Naive B cell (primary cell): ENCODE data around the gene WNT9A. TPM values are rescaled to one million over a fixed set of nuclear protein-coding genes. Genes with fewer than 3 reads are reported as not detected.

Experiments used
- ATAC-seq, 2 donors: fragments of 150-1000 bp; cut with Tn5 transposase; 2 replicates each; pipeline ENCODE4 v1.10.0; 2021; ENCODE audit warnings: low read depth in 2 of 2, mild to moderate bottlenecking in 2 of 2, moderate library complexity in 2 of 2
- DNase-seq: peaks from one replicate; pipeline ENCODE4 v3.0.0; 2022
- H3K27ac Mint-ChIP-seq, 6 donors: one replicate each; pipeline ENCODE4 v1.8.0; 2020 to 2022; ENCODE audit warnings: mild to moderate bottlenecking in 6 of 6, mixed read lengths in 6 of 6, moderate library complexity in 5 of 6, inconsistent platforms in 2 of 6
- H3K27me3 Mint-ChIP-seq, 3 donors: one replicate each; pipeline ENCODE4 v1.8.0; 2021 to 2022; ENCODE audit warnings: mixed read lengths in 3 of 3, mild to moderate bottlenecking in 1 of 3
- H3K36me3 Mint-ChIP-seq, 2 donors: one replicate each; pipeline ENCODE4 v1.8.0; 2020 to 2022; ENCODE audit warnings: mixed read lengths in 2 of 2, inconsistent platforms in 1 of 2, mild to moderate bottlenecking in 1 of 2
- H3K4me1 Mint-ChIP-seq, 3 donors: one replicate each; pipeline ENCODE4 v1.8.0; 2020 to 2022; ENCODE audit warnings: mixed read lengths in 3 of 3, inconsistent platforms in 1 of 3, mild to moderate bottlenecking in 1 of 3, moderate library complexity in 1 of 3
- H3K4me3 Mint-ChIP-seq, 8 donors: one replicate each; pipeline ENCODE4 v1.8.0; 2020 to 2022; ENCODE audit warnings: mild to moderate bottlenecking in 8 of 8, mixed read lengths in 8 of 8, moderate library complexity in 8 of 8, inconsistent platforms in 2 of 8
- H3K9me3 Mint-ChIP-seq, 7 donors: one replicate each; pipeline ENCODE4 v1.8.0; 2020 to 2022; ENCODE audit warnings: mixed read lengths in 7 of 7, mild to moderate bottlenecking in 5 of 7, inconsistent platforms in 2 of 7, moderate library complexity in 1 of 7
- polyA plus RNA-seq, 6 donors: library from polyadenylated mRNA; unstranded; fragments of 300-500 nt; fragmentation: Illumina TruSeq; gene quantifications; one replicate each; pipeline ENCODE4 v1.2.3, GENCODE V29; 2021; ENCODE audit warnings: low read depth in 6 of 6

WNT9A gene
- polyA plus RNA-seq, 6 donors from 2014 or later, result not detected

GRCh38 chr1:227869279-227869842, 78.4 kb downstream of the WNT9A start:
- ATAC-seq (no peak), DNase-seq (no peak)
- no peaks in the 10 kb centered on the region for H3K36me3 Mint-ChIP-seq
- peaks cover 3 to 18% (median 7%) of the 10 kb centered on the region in 7 donors for H3K9me3 Mint-ChIP-seq
- no peak overlapping the region for H3K27ac Mint-ChIP-seq
- peaks cover 22 to 60% (median 35%) of the 10 kb centered on the region in 3 donors for H3K27me3 Mint-ChIP-seq
- H3K4me3 Mint-ChIP-seq, result no peak overlapping the region
- H3K4me1 Mint-ChIP-seq, result no peaks in the 10 kb centered on the region

Other genes starting within 250 kb of the WNT9A start
- 10 to 100 TPM; 34.3 to 43.1 (median 36.5) TPM for gene JMJD4, start 212.6 kb downstream of the WNT9A start, polyA plus RNA-seq
- 10 to 100 TPM; 30.7 to 45.9 (median 37.9) TPM for gene SNAP47, start 212.5 kb downstream of the WNT9A start, polyA plus RNA-seq
- gene PRSS38, start 132.3 kb downstream of the WNT9A start, polyA plus RNA-seq, result not detected
- gene WNT3A, start 59.1 kb upstream of the WNT9A start, polyA plus RNA-seq, result not detected
- 100 to 1,000 TPM; 412 to 563 (median 456) TPM for gene ARF1, start 134.8 kb upstream of the WNT9A start, polyA plus RNA-seq
- 10 to 100 TPM in 4 of 6 donors, 1 to 10 TPM in 2; 8.7 to 20.1 (median 13.1) TPM for gene C1orf35, start 155.4 kb upstream of the WNT9A start, polyA plus RNA-seq
- gene MRPL55, start 161.4 kb upstream of the WNT9A start, polyA plus RNA-seq, result 100 to 1,000 TPM in 5 of 6 donors, 10 to 100 TPM in 1; 98.2 to 211 (median 121) TPM
- gene GUK1, start 192.3 kb upstream of the WNT9A start, polyA plus RNA-seq, result 100 to 1,000 TPM; 190 to 350 (median 220) TPM
- not detected for gene GJC2, start 202.0 kb upstream of the WNT9A start, polyA plus RNA-seq
- 10 to 100 TPM in 1 of 6 donors, 1 to 10 TPM in 5; 2.0 to 11.7 (median 3.1) TPM for gene IBA57, start 217.9 kb upstream of the WNT9A start, polyA plus RNA-seq